ENCODE measurements around the gene NRM. TPM values are rescaled to one million over a fixed set of nuclear protein-coding genes. Genes with fewer than 3 reads are reported as not detected.
A peak's percentile ranks its signal among the peaks of the same experiment; 100 is the strongest.

NRM gene
- total RNA-seq, 2 experiments from 2014 or later: 21.0 to 22.0 TPM

GRCh38 chr6:30686908-30687658 lies 3.7 kb downstream of the NRM start:
- peak; percentile 88 for DNase-seq
- peaks cover 36% of the 10 kb centered on the region for H3K4me1 Mint-ChIP-seq (ENCODE audit: low read depth)
- ChIA-PET CTCF (interaction anchor here (1.0 to 6.6 kb wide), 4 partner anchors 8 to 44 kb away, joined by 3 to 51 read pairs (median 18); partner anchors contain the start of genes MDC1 and TUBB), POLR2A (interaction anchor here (1.0 to 7.4 kb wide), 7 partner anchors 8 to 72 kb away, joined by 3 to 86 read pairs (median 14); partner anchors contain the start of genes MDC1 and TUBB)
- peaks cover 58% of the 10 kb centered on the region for H3K36me3 Mint-ChIP-seq (ENCODE audit: low read depth)
- no peak for TF ChIP-seq CTCF (IDR thresholded peaks at IDR 0.05)
- H3K4me3 Mint-ChIP-seq: peak overlapping the region; percentile 88
- ATAC-seq: peak; percentile 21
- H3K9me3 Mint-ChIP-seq: no peaks in the 10 kb centered on the region
- peak overlapping the region; percentile 88 for H3K27ac Mint-ChIP-seq
- no peaks in the 10 kb centered on the region for H3K27me3 Mint-ChIP-seq
- intact Hi-C loops (cut with micrococcal nuclease): no loop called here

DNA sequence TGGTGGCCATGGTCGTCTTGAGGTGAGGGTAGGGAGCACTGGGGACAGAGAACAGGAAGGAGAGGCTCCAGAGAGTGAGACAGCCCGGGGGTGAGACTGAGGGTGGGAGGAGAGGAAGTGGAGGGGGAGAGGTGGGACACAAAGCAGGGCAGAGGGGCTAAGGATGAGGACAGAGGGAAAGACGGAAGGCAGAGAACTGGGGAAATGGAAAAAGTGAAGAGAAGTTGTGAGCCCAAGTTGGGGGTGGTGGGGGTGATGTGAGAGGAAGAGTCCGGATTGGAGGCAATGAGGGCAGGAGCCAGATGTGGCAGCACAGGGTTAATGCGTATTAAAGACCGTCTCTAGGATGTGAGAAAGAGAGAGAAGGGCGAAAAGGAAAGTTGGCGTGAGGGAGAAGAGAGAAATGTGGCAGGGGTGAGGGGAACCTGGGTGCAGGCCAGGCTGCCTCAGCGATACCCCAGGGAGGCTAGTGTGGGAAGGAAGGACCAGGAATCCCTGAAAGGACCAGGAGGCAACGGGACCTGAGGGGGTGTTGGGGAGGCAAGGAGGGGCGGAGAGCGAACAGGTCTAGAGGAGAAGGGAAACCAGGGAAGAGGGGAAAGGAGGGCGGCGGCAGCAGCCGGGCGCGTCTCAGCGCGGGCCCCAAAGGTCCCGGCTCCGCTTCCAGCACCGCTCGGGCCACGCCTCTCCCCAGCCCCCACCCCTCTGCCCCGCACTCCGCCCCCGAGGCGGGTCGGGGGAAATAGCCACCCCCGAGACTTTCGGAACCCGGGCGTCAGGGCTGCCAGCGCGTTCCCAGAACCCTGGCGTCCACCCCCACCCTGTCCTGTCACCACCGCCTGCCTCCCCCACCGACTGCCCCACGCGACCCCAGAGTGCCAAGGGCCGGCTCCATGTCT lies 4.5 kb downstream of the NRM start, which contains the start of gene PPP1R18:
PPP1R18 (minus strand) TSS at position 637 of the 899 bp plus-strand sequence; CDS start at position 10, 627 bp downstream.
- H3K9me3 Mint-ChIP-seq: no peaks in the 10 kb centered on the region

GRCh38 chr6:30685157-30686008 lies 5.4 kb downstream of the NRM start:
- POLR2A ChIA-PET: interaction anchor here (0.7 to 15.7 kb wide), 10 partner anchors 10 to 192 kb away, joined by 3 to 500 read pairs (median 4); partner anchors contain the start of genes MDC1, PRR3 and TUBB

More for the DNA sequence above, 4.5 kb downstream of the NRM start, which contains the start of gene PPP1R18:
- peak; percentile 35 for ATAC-seq
- intact Hi-C loops (cut with micrococcal nuclease): no loop called here
- DNase-seq: peak; percentile 91
- H3K4me3 Mint-ChIP-seq: peak within 1 kb of the TSS; percentile 88
- H3K27ac Mint-ChIP-seq: peak within 1 kb of the TSS; percentile 88
- H3K4me1 Mint-ChIP-seq (ENCODE audit: low read depth): peaks cover 33% of the 10 kb centered on the region
- TF ChIP-seq CTCF (IDR thresholded peaks at IDR 0.05): no peak
- POLR2A ChIA-PET: interaction anchor here (0.9 to 15.7 kb wide), 8 partner anchors 11 to 145 kb away, joined by 3 to 500 read pairs (median 4); partner anchors contain the start of genes MDC1 and TUBB
- no peaks in the 10 kb centered on the region for H3K27me3 Mint-ChIP-seq
- CTCF ChIA-PET: interaction anchor here (18.6 kb wide), 1 partner anchor 43 kb away, joined by 704 read pairs; the partner anchor contains the start of genes MDC1 and TUBB
- H3K36me3 Mint-ChIP-seq (ENCODE audit: low read depth): peaks cover 66% of the 10 kb centered on the region

More at GRCh38 chr6:30685157-30686008, 5.4 kb downstream of the NRM start:
- H3K27me3 Mint-ChIP-seq: no peaks in the 10 kb centered on the region
- ATAC-seq: no peak
- peaks cover 30% of the 10 kb centered on the region for H3K4me1 Mint-ChIP-seq (ENCODE audit: low read depth)
- intact Hi-C loops (cut with micrococcal nuclease): no loop called here
- no peaks in the 10 kb centered on the region for H3K9me3 Mint-ChIP-seq
- TF ChIP-seq CTCF (IDR thresholded peaks at IDR 0.05): no peak
- H3K27ac Mint-ChIP-seq: peak overlapping the region; percentile 88
- CTCF ChIA-PET: interaction anchor here (18.6 kb wide), 1 partner anchor 44 kb away, joined by 704 read pairs; the partner anchor contains the start of genes MDC1 and TUBB
- peaks cover 73% of the 10 kb centered on the region for H3K36me3 Mint-ChIP-seq (ENCODE audit: low read depth)
- DNase-seq: peak; percentile 50
- H3K4me3 Mint-ChIP-seq: peak overlapping the region; percentile 88
